HUES6 (cell line): ENCODE data around the gene WRNIP1.
"Not testable (repeated sequence)": the region's sequence is repeated elsewhere in the genome, so short reads cannot be mapped to it uniquely, and the experiment has no call there.

ENCODE experiments used
- H3K27ac ChIP-seq: 2 replicates; pipeline ENCODE4 v1.7.0; 2013; ENCODE audit warnings: low read depth, mild to moderate bottlenecking, low read length, inconsistent platforms
- H3K27me3 ChIP-seq: 2 replicates; pipeline ENCODE4 v1.6.1; 2013; ENCODE audit warnings: low read length; ENCODE audit not compliant: control insufficient read depth, insufficient read depth
- H3K36me3 ChIP-seq: 2 replicates; pipeline ENCODE4 v1.6.1; 2013; ENCODE audit warnings: low read length; ENCODE audit not compliant: control insufficient read depth, insufficient read depth
- H3K4me1 ChIP-seq: 2 replicates; pipeline ENCODE4 v1.6.1; 2013; ENCODE audit warnings: low read length; ENCODE audit not compliant: control insufficient read depth, insufficient read depth
- H3K4me3 ChIP-seq: 2 replicates; pipeline ENCODE4 v1.5.1; 2013; ENCODE audit warnings: low read depth, low read length
- H3K9ac ChIP-seq: one replicate; pipeline ENCODE4 v1.6.1; 2013; ENCODE audit warnings: mild to moderate bottlenecking, low read length
- H3K9me3 ChIP-seq: 2 replicates; pipeline ENCODE4 v1.6.1; 2013; ENCODE audit warnings: low read depth, low read length; ENCODE audit not compliant: control insufficient read depth, insufficient read depth

Gene WRNIP1

GRCh38 chr6:2799936-2800527 lies 34.8 kb downstream of the WRNIP1 start:
- H3K4me3 ChIP-seq, result no peak overlapping the region
- H3K4me1 ChIP-seq, result peaks cover 5% of the 10 kb centered on the region; the same call in 1 of the 2 replicates
- H3K9me3 ChIP-seq, result no peaks in the 10 kb centered on the region
- no peaks in the 10 kb centered on the region for H3K27me3 ChIP-seq
- H3K9ac ChIP-seq, result no peak overlapping the region
- H3K36me3 ChIP-seq, result no peaks in the 10 kb centered on the region
- H3K27ac ChIP-seq, result no peak overlapping the region

- Histone ChIP-seq H3K27me3 (no peaks in the 10 kb centered on the region), H3K4me3 (no peak overlapping the region), H3K9me3 (no peaks in the 10 kb centered on the region), H3K27ac (no peak overlapping the region), H3K4me1 (peaks cover 5% of the 10 kb centered on the region; the same call in 1 of the 2 replicates), H3K9ac (no peak overlapping the region), H3K36me3 (no peaks in the 10 kb centered on the region)
Observed at GRCh38 chr6:2800552-2801316, 35.5 kb downstream of the WRNIP1 start.

- not testable (repeated sequence) for H3K27me3 ChIP-seq, H3K36me3 ChIP-seq, H3K9ac ChIP-seq, H3K4me3 ChIP-seq, H3K27ac ChIP-seq, H3K4me1 ChIP-seq, H3K9me3 ChIP-seq
Observed at GRCh38 chr6:2801687-2802086, 36.5 kb downstream of the WRNIP1 start.

- no peak overlapping the region for H3K27ac ChIP-seq
- H3K9me3 ChIP-seq, result no peaks in the 10 kb centered on the region
- no peaks in the 10 kb centered on the region for H3K27me3 ChIP-seq
- no peaks in the 10 kb centered on the region for H3K36me3 ChIP-seq
- no peak overlapping the region for H3K4me3 ChIP-seq
- no peak overlapping the region for H3K9ac ChIP-seq
- H3K4me1 ChIP-seq, result peaks cover 5% of the 10 kb centered on the region; the same call in 1 of the 2 replicates
Observed at GRCh38 chr6:2802521-2803060, 37.4 kb downstream of the WRNIP1 start.

- no peak overlapping the region for H3K9ac ChIP-seq
- H3K27me3 ChIP-seq, result no peaks in the 10 kb centered on the region
- H3K9me3 ChIP-seq, result no peaks in the 10 kb centered on the region
- no peaks in the 10 kb centered on the region for H3K36me3 ChIP-seq
- H3K4me1 ChIP-seq, result no peaks in the 10 kb centered on the region
- H3K4me3 ChIP-seq, result no peak overlapping the region
- no peak overlapping the region for H3K27ac ChIP-seq
Observed at GRCh38 chr6:2803731-2804429, 38.7 kb downstream of the WRNIP1 start.

DNA sequence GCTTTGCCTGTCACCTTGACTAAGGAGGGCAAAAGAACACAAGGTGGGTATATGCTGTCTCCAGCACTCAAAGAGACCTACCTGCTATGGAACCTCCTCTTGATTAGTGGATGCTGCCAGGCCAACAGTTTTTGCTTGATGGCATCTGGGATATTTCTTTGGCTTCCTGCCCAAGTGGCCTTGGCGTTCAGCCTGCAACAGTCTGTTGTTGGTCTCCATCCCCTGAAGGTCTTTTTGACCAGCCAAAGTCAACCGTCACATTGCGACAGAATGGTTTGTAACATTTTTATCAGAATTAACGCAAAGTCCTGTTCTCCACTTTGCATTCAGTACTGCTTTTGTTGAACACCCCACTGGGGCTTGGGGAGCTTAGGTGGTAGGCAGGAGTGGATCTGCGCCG lies 39.3 kb downstream of the WRNIP1 start:
- H3K9ac ChIP-seq, result no peak overlapping the region
- no peaks in the 10 kb centered on the region for H3K4me1 ChIP-seq
- no peaks in the 10 kb centered on the region for H3K9me3 ChIP-seq
- no peaks in the 10 kb centered on the region for H3K36me3 ChIP-seq
- no peak overlapping the region for H3K27ac ChIP-seq
- no peaks in the 10 kb centered on the region for H3K27me3 ChIP-seq
- H3K4me3 ChIP-seq, result no peak overlapping the region

DNA sequence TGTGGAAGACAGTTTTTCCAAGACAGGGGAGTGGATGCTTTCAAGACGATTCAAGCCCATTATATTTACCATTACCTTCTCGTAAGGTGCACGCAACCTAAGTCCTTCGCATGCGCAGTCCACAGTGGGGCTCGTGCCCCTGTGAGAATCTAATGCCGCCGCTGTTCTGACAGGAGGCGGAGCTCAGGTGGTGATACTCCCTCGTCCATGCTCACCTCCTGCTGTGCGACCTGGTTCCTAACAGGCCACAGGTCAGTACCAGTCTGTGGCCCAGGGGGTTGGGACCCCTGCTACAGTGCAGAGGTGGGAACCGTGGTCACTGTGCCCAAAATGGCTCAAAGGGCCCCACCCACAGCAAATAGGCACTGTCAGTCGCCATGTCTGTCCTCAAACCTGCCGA lies 39.8 kb downstream of the WRNIP1 start:
- Histone ChIP-seq H3K9ac (no peak overlapping the region), H3K36me3 (no peaks in the 10 kb centered on the region), H3K4me3 (no peak overlapping the region), H3K4me1 (no peaks in the 10 kb centered on the region), H3K27me3 (no peaks in the 10 kb centered on the region), H3K9me3 (no peaks in the 10 kb centered on the region), H3K27ac (no peak overlapping the region)

- H3K4me1 ChIP-seq, result no peaks in the 10 kb centered on the region
- no peak overlapping the region for H3K27ac ChIP-seq
- no peaks in the 10 kb centered on the region for H3K27me3 ChIP-seq
Observed at GRCh38 chr6:2806644-2807043, 41.5 kb downstream of the WRNIP1 start.

DNA sequence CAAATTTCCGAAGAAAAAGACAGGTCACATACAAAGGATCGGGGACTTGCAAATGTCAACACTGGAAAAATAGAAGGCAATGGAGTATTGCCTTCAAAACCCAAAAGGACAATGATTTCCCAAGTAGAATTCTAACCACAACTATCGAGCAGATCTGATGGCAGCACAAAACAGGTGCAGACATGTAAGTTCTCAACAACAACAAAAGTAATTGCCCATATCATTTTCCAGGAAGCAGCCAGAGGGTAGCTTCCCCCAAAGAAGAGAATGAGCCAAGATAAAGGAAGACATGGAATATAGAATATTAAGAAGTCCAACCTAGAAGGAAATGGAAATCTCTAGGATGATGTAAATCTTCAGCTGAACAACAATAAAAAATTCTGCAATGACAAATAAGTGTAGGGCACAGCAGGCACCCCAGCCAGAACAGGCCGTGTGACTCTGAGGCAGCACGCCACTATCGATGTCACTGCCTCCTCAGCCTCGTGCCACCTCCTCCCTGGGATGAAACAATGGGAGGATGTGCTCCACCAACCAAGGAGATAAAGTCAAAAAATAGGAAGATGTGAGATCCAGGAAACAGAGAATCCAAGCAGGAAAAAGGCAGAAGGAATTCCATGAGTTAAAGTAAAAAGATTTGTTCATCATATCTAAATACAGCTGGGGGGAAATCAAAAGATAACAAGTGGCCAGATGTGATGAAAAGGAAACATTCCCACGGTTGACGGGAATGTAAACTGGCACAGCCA lies 42.3 kb downstream of the WRNIP1 start:
- H3K9ac ChIP-seq, result no peak overlapping the region
- H3K4me1 ChIP-seq, result no peaks in the 10 kb centered on the region
- H3K27ac ChIP-seq, result no peak overlapping the region
- H3K36me3 ChIP-seq, result no peaks in the 10 kb centered on the region
- no peaks in the 10 kb centered on the region for H3K9me3 ChIP-seq
- no peak overlapping the region for H3K4me3 ChIP-seq
- no peaks in the 10 kb centered on the region for H3K27me3 ChIP-seq

More at GRCh38 chr6:2806644-2807043, 41.5 kb downstream of the WRNIP1 start:
- Histone ChIP-seq H3K9me3 (no peaks in the 10 kb centered on the region), H3K36me3 (no peaks in the 10 kb centered on the region), H3K4me3 (no peak overlapping the region), H3K9ac (no peak overlapping the region)

GRCh38 chr6:2809015-2809414 lies 43.8 kb downstream of the WRNIP1 start:
- Histone ChIP-seq H3K4me3 (no peak overlapping the region), H3K4me1 (no peaks in the 10 kb centered on the region), H3K9ac (no peak overlapping the region), H3K27ac (no peak overlapping the region), H3K36me3 (no peaks in the 10 kb centered on the region), H3K27me3 (no peaks in the 10 kb centered on the region), H3K9me3 (no peaks in the 10 kb centered on the region)
